IMR-90 (cell line): ENCODE results near the gene CLSTN1. TPM values are rescaled to one million over a fixed set of nuclear protein-coding genes. Genes with fewer than 3 reads are reported as not detected.
"Not testable (repeated sequence)": the region's sequence is repeated elsewhere in the genome, so short reads cannot be mapped to it uniquely, and the experiment has no call there.

Experiments
- ATAC-seq: fragments of 200-7000 bp; cut with Tn5 transposase; 2 replicates; pipeline ENCODE4 v1.9.1; 2020; ENCODE audit warnings: low read depth, mild to moderate bottlenecking, moderate library complexity
- BruUV-seq: library from RNA; stranded (reverse); fragments of 400-500 nt; replicated peaks from 2 replicates; lab custom pipeline; 2021; lab: Mats Ljungman, UMichigan
- CTCF ChIA-PET: fragments of 300-600 bp; formaldehyde crosslinking; extraction: SDS; loops from one replicate; lab custom pipeline; 2021; ENCODE audit warnings: antibody characterized with exemption; lab: Yijun Ruan, JAX
- POLR2A ChIA-PET: fragments of 300-600 bp; sonication (Branson Sonifier 250); formaldehyde crosslinking; loops from one replicate; lab custom pipeline; 2022; ENCODE audit warnings: antibody characterized with exemption; ENCODE audit not compliant: unreplicated experiment; lab: Charles Lee
- DNase-seq: peaks from one replicate; pipeline ENCODE4 v3.0.0; 2013
- H2AFZ ChIP-seq: replicated peaks from 2 replicates; pipeline ENCODE3; 2013; ENCODE audit warnings: low read length, mild to moderate bottlenecking; ENCODE audit not compliant: poor library complexity
- H2AK5ac ChIP-seq: 2 replicates; pipeline ENCODE4 v1.6.1; 2013; ENCODE audit warnings: low read depth, low read length, inconsistent platforms
- H2AK9ac ChIP-seq: replicated peaks from 2 replicates; pipeline ENCODE3; 2013; ENCODE audit warnings: mild to moderate bottlenecking, low read depth, low read length, moderate library complexity; ENCODE audit not compliant: poor library complexity
- H2BK120ac ChIP-seq: 2 replicates; pipeline ENCODE4 v1.6.1; 2013; ENCODE audit warnings: low read depth, low read length, inconsistent platforms
- H2BK15ac ChIP-seq: 3 replicates; pipeline ENCODE4 v1.6.1; 2013; ENCODE audit warnings: low read depth, low read length, inconsistent platforms
- H2BK20ac ChIP-seq: 2 replicates; pipeline ENCODE4 v1.6.1; 2013; ENCODE audit warnings: low read depth, mild to moderate bottlenecking, inconsistent platforms, low read length, moderate library complexity
- H2BK5ac ChIP-seq: 2 replicates; pipeline ENCODE4 v1.6.1; 2013; ENCODE audit warnings: mild to moderate bottlenecking, low read depth, low read length, inconsistent platforms; ENCODE audit not compliant: poor library complexity, severe bottlenecking
- H3K14ac ChIP-seq: replicated peaks from 2 replicates; pipeline ENCODE4 v1.6.1; 2013; ENCODE audit warnings: low read depth, low read length, inconsistent platforms
- H3K18ac ChIP-seq: 2 replicates; pipeline ENCODE4 v1.6.1; 2013; ENCODE audit warnings: low read depth, low read length, control low read depth
- H3K23ac ChIP-seq: 2 replicates; pipeline ENCODE4 v1.6.1; 2013; ENCODE audit warnings: low read depth, low read length, inconsistent platforms
- H3K27ac ChIP-seq: 2 replicates; pipeline ENCODE4 v1.5.1; 2013; ENCODE audit warnings: mild to moderate bottlenecking, control low read depth, low read length; ENCODE audit not compliant: insufficient read depth
- H3K27me3 ChIP-seq: 2 replicates; pipeline ENCODE4 v1.6.1; 2013; ENCODE audit warnings: low read length; ENCODE audit not compliant: control insufficient read depth, insufficient read depth
- H3K36me3 ChIP-seq: 2 replicates; pipeline ENCODE4 v1.6.1; 2013; ENCODE audit warnings: low read length, mixed read lengths; ENCODE audit not compliant: control insufficient read depth, insufficient read depth
- H3K4ac ChIP-seq: 2 replicates; pipeline ENCODE4 v1.6.1; 2013; ENCODE audit warnings: low read depth, low read length, inconsistent platforms
- H3K4me1 ChIP-seq: 2 replicates; pipeline ENCODE4 v1.6.1; 2013; ENCODE audit warnings: low read length, mixed read lengths; ENCODE audit not compliant: control insufficient read depth, insufficient read depth
- H3K4me2 ChIP-seq: 2 replicates; pipeline ENCODE4 v1.6.1; 2013; ENCODE audit warnings: low read depth, mild to moderate bottlenecking, control low read depth, low read length, moderate library complexity
- H3K4me3 ChIP-seq: 2 replicates; pipeline ENCODE4 v1.5.1; 2013; ENCODE audit warnings: low read depth, mild to moderate bottlenecking, control low read depth, low read length, moderate library complexity; ENCODE audit not compliant: insufficient read depth
- H3K56ac ChIP-seq: 2 replicates; pipeline ENCODE4 v1.6.1; 2013; ENCODE audit warnings: low read length, inconsistent platforms; ENCODE audit not compliant: insufficient read depth; ENCODE audit errors: extremely low read depth
- H3K79me1 ChIP-seq, 2 experiments: 2 replicates each; pipeline ENCODE4 v1.6.1; 2013; ENCODE audit warnings: low read length in 2 of 2, inconsistent platforms in 1 of 2, low read depth in 1 of 2
- H3K9ac ChIP-seq: 2 replicates; pipeline ENCODE4 v1.6.1; 2013; ENCODE audit warnings: low read depth, low read length, control low read depth
- H3K9me1 ChIP-seq: 2 replicates; pipeline ENCODE4 v1.6.1; 2013; ENCODE audit warnings: low read length, inconsistent platforms; ENCODE audit not compliant: insufficient read depth
- H3K9me3 ChIP-seq: 2 replicates; pipeline ENCODE4 v1.6.1; 2013; ENCODE audit warnings: low read length; ENCODE audit not compliant: control insufficient read depth, insufficient read depth
- H4K20me1 ChIP-seq: 2 replicates; pipeline ENCODE4 v1.6.1; 2013; ENCODE audit warnings: low read length, inconsistent platforms; ENCODE audit not compliant: insufficient read depth
- H4K5ac ChIP-seq: 2 replicates; pipeline ENCODE4 v1.6.1; 2013; ENCODE audit warnings: mild to moderate bottlenecking, low read depth, low read length, control low read depth
- H4K8ac ChIP-seq, 2 experiments: 2 replicates each; pipeline ENCODE4 v1.6.1; 2013; ENCODE audit warnings: low read depth in 2 of 2, low read length in 2 of 2, control low read depth in 1 of 2, inconsistent platforms in 1 of 2
- H4K91ac ChIP-seq: 2 replicates; pipeline ENCODE4 v1.6.1; 2013; ENCODE audit warnings: low read depth, low read length, inconsistent platforms; ENCODE audit not compliant: insufficient read depth
- WGBS, 2 experiments: methylation state at CpG; one replicate each; pipeline versions ENCODE4 v1.1.5 to v1.1.7; 2013; ENCODE audit warnings: missing lambda C conversion rate in 2 of 2; ENCODE audit not compliant: insufficient read length in 1 of 2; ENCODE audit errors: extremely low coverage in 2 of 2; 5-methylcytosine and 5-hydroxymethylcytosine counted together
- dilution Hi-C: fragments of 300-500 bp; cut with HindIII; formaldehyde crosslinking; loops from one replicate; pipeline ENCODE4 v1.14.3; 2018; ENCODE audit warnings: low sequenced_read_pairs; ENCODE audit not compliant: unreplicated experiment
- in situ Hi-C: fragments of 300-500 bp; cut with MboI; formaldehyde crosslinking; loops from 3 replicates; pipeline ENCODE4 v1.14.3; 2019; ENCODE audit warnings: low sequenced_read_pairs, inconsistent platforms, mixed read lengths
- intact Hi-C: fragments of 100-400 bp; cut with micrococcal nuclease; formaldehyde crosslinking; loops from 2 replicates; pipeline ENCODE4 v1.10.0; 2022
- polyA plus RNA-seq, 3 experiments: library from polyadenylated mRNA; depleted of rRNA; stranded (reverse); fragments of >200 nt; gene quantifications; 2 replicates each; pipeline ENCODE4 v1.2.3, GENCODE V29; 2012; ENCODE audit warnings: low replicate concordance in 1 of 3
- total RNA-seq: library from RNA; depleted of rRNA; stranded (reverse); fragments of >200 nt; gene quantifications from 2 replicates; pipeline ENCODE4 v1.2.3, GENCODE V29; 2012

CLSTN1 gene
- total and polyA plus RNA-seq, 2 of the 4 experiments (the other 2 are of a cell fraction), result 30.1 to 72.2 TPM

DNA sequence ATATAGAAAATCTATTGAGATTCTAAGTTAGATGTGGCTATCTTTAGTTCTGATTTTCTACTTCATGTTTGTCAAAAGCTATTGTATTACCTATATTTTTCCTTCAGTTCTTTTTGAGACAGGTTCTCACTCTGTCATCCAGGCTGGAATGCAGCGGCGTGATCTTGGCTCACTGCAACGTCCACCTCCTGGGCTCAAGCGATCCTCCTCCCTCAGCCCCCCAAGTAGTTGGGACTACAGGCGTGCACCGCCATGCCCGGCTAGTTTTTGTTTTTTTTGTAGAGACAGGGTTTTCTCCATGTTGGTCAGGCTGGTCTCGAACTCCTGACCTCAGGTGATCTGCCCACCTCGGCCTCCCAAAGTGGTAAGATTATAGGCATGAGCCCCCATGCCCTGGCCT, 75.4 kb downstream of the CLSTN1 start:
- DNase-seq, BruUV-seq, H4K8ac ChIP-seq, dilution Hi-C loops, H3K9me1 ChIP-seq, H4K5ac ChIP-seq, CTCF ChIA-PET, POLR2A ChIA-PET, H3K18ac ChIP-seq, H3K14ac ChIP-seq, H2AFZ ChIP-seq, H3K4me3 ChIP-seq, H2AK5ac ChIP-seq, H3K4me1 ChIP-seq, H3K27me3 ChIP-seq, H3K9ac ChIP-seq, H2BK15ac ChIP-seq, H3K56ac ChIP-seq, H3K4ac ChIP-seq, H3K9me3 ChIP-seq, H3K23ac ChIP-seq, ATAC-seq, H2AK9ac ChIP-seq, H4K20me1 ChIP-seq, H2BK5ac ChIP-seq, H3K27ac ChIP-seq, H4K91ac ChIP-seq, H3K4me2 ChIP-seq, H2BK120ac ChIP-seq, intact Hi-C loops, H2BK20ac ChIP-seq: not testable (repeated sequence)
- in situ Hi-C loops, result loop anchor here (5.0 kb wide), 1 partner anchor 49 kb away; no protein-coding TSS in a partner anchor
- peaks cover 50% of the 10 kb centered on the region for H3K36me3 ChIP-seq
- WGBS, 2 experiments, result 100% methylated on average over 3 of the region's 9 CpGs; no CpG with 5 or more reads in 1 of the 2 experiments
- H3K79me1 ChIP-seq, result peaks cover 9 to 24% of the 10 kb centered on the region in 2 experiments
